ENCODE results near the gene CLEC16A. TPM values are rescaled to one million over a fixed set of nuclear protein-coding genes. Genes with fewer than 3 reads are reported as not detected.

Gene CLEC16A
- total and polyA plus RNA-seq, 4 donors, result 14.3 to 44.4 (median 26.4) TPM

DNA sequence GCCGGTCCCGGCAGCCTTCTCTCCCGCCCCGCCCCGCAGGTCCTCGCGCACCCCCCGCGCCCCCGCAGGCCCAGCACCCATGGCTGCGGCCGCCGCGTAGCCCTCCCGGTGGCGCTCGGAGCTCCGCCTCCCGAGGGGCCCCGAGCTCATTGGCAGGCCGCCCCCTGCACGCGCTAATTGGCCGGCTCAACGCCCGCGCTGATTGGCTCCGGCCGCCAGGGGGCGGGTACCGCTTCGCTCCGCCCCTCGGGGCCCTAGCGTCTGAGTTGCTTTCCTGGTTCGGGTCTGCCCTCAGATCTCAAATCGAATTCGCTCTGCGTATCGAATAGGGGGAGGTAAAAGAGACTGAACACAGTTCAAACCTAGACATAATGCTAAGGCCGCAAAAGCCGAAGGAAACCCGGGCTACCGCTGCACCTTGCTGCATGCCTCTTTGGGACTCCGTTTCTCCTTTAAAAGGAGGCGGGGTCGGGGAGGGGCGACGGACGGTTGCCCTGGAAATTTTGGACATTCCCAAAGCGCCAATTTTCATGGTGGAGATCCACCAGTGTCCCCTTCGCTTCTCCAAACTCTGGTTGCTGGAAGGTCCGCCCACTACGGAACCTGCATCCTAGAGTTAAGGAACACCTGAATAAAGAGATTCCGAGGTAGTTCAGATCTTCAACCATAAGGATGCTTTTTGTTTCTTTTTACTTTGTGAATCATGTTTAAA lies 1.9 kb upstream of the CLEC16A start, which contains the start of gene DEXI:
TSS of gene DEXI (minus strand) at position 117 of the 712 bp plus-strand sequence. CDS start 463 bp downstream, outside the sequence.
- Histone ChIP-seq H3K36me3 (ENCODE audit: control insufficient read depth in 4 of 4, insufficient read depth in 4 of 4, low read length in 4 of 4) (peaks cover 0 to 4% (median under 1%) of the 10 kb centered on the region in 4 donors), H3K27me3 (ENCODE audit: control insufficient read depth in 3 of 3, insufficient read depth in 3 of 3, low read length in 2 of 3) (no peaks in the 10 kb centered on the region), H3K4me1 (ENCODE audit: control insufficient read depth in 5 of 5, insufficient read depth in 5 of 5, low read length in 5 of 5) (peaks cover 19 to 64% (median 44%) of the 10 kb centered on the region in 5 donors), H3K9ac (ENCODE audit: insufficient read depth in 1 of 2, low read length in 2 of 2) (peak within 1 kb of the TSS; percentile 31 to 81), H3K4me3 (peak within 1 kb of the TSS; percentile 50), H3K27ac (ENCODE audit: low read depth in 1 of 2, low read length in 1 of 2) (peak within 1 kb of the TSS; percentile 75 to 93), H3K9me3 (ENCODE audit: control insufficient read depth in 4 of 4, insufficient read depth in 3 of 4, low read length in 3 of 4) (no peaks in the 10 kb centered on the region)
- 5 to 6% methylated on average over 55 of the region's 55 CpGs for WGBS, 2 donors
- DNase-seq (peak; percentile 92 to 95 (median 95)), ATAC-seq (ENCODE audit: insufficient read depth, low FRiP score) (peak; percentile 84)
- TF ChIP-seq CTCF (IDR thresholded peaks at IDR 0.05; ENCODE audit: control extremely low read depth, extremely low read depth), result no peak

- ATAC-seq (ENCODE audit: insufficient read depth, low FRiP score) (no peak), DNase-seq (no peak)
- H3K9me3 ChIP-seq (ENCODE audit: control insufficient read depth in 4 of 4, insufficient read depth in 3 of 4, low read length in 3 of 4), result no peaks in the 10 kb centered on the region
- H3K4me3 ChIP-seq, result no peak overlapping the region
- H3K9ac ChIP-seq (ENCODE audit: insufficient read depth in 1 of 2, low read length in 2 of 2), result no peak overlapping the region
- no peaks in the 10 kb centered on the region for H3K27me3 ChIP-seq (ENCODE audit: control insufficient read depth in 3 of 3, insufficient read depth in 3 of 3, low read length in 2 of 3)
- no peak for TF ChIP-seq CTCF (IDR thresholded peaks at IDR 0.05; ENCODE audit: control extremely low read depth, extremely low read depth)
- H3K4me1 ChIP-seq (ENCODE audit: control insufficient read depth in 5 of 5, insufficient read depth in 5 of 5, low read length in 5 of 5), result peaks cover 16 to 59% (median 41%) of the 10 kb centered on the region in 5 donors
- 85 to 88% methylated on average over 7 of the region's 7 CpGs for WGBS, 2 donors
- H3K36me3 ChIP-seq (ENCODE audit: control insufficient read depth in 4 of 4, insufficient read depth in 4 of 4, low read length in 4 of 4), result peaks cover 0 to 4% (median under 1%) of the 10 kb centered on the region in 4 donors
- no peak overlapping the region for H3K27ac ChIP-seq (ENCODE audit: low read depth in 1 of 2, low read length in 1 of 2)
Measured at GRCh38 chr16:10943064-10943353, 1.4 kb upstream of the CLEC16A start.

GRCh38 chr16:10945065-10945787 lies 862 bp downstream of the CLEC16A start:
- Histone ChIP-seq H3K9me3 (ENCODE audit: control insufficient read depth in 4 of 4, insufficient read depth in 3 of 4, low read length in 3 of 4) (no peaks in the 10 kb centered on the region), H3K9ac (ENCODE audit: insufficient read depth in 1 of 2, low read length in 2 of 2) (peak overlapping the region; percentile 33 to 39), H3K27ac (ENCODE audit: low read depth in 1 of 2, low read length in 1 of 2) (peak overlapping the region in 1 of 2 donors; percentile 84), H3K4me3 (peak overlapping the region; percentile 82), H3K4me1 (ENCODE audit: control insufficient read depth in 5 of 5, insufficient read depth in 5 of 5, low read length in 5 of 5) (peaks cover 2 to 37% (median 25%) of the 10 kb centered on the region in 5 donors), H3K27me3 (ENCODE audit: control insufficient read depth in 3 of 3, insufficient read depth in 3 of 3, low read length in 2 of 3) (no peaks in the 10 kb centered on the region), H3K36me3 (ENCODE audit: control insufficient read depth in 4 of 4, insufficient read depth in 4 of 4, low read length in 4 of 4) (no peaks in the 10 kb centered on the region)
- 30 to 35% methylated on average over 14 of the region's 14 CpGs for WGBS, 2 donors
- no peak for TF ChIP-seq CTCF (IDR thresholded peaks at IDR 0.05; ENCODE audit: control extremely low read depth, extremely low read depth)
- DNase-seq, result no peak
- no peak for ATAC-seq (ENCODE audit: insufficient read depth, low FRiP score)

Measured in lung (tissue), 12 donors.